ENCODE results near the gene PFKFB4.
"Not testable (repeated sequence)": the region's sequence is repeated elsewhere in the genome, so short reads cannot be mapped to it uniquely, and the experiment has no call there.

Gene PFKFB4

GRCh38 chr3:48524970-48525369 is 31.6 kb downstream of the PFKFB4 start:
- no peak for DNase-seq

GRCh38 chr3:48521635-48522034 is 35.0 kb downstream of the PFKFB4 start:
- DNase-seq, result no peak

- no peak for DNase-seq
These were observed 37.3 kb downstream of the PFKFB4 start for GRCh38 chr3:48519277-48519643.

DNA sequence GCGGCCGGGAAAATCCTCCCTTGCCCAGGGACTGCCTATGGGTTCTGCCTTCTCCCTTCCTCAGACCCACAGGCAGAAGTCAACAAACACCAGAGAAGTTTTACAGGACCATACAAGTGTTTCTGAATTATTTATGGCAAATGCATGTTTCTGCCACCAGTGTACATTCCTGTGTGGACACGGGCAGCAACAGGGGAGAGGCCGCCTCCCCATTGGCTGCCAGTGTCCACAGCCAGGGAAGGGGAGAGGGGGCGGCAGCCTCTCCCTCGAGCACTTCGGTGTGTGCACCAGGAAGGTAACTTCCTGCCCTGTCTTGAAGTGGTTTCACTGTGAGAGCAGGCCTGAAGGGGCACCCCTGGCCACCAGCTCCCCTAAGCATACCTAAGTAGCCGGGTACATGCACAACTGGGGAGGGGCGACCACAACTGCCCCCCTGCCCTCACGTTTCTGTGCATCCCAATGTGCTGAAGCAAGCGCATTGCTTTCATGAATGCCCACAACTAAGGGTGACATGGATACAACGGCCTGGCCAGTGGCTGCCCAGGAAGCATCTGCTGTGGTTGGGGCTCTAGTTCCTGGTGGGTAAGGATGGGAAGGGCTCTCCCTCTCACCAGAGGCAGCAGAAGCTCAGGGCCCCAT is 37.8 kb downstream of the PFKFB4 start:
- DNase-seq, result no peak

- no peak for DNase-seq
These were observed 38.5 kb downstream of the PFKFB4 start for GRCh38 chr3:48518069-48518468.

GRCh38 chr3:48516571-48516970 is 40.0 kb downstream of the PFKFB4 start:
- DNase-seq, result no peak

DNA sequence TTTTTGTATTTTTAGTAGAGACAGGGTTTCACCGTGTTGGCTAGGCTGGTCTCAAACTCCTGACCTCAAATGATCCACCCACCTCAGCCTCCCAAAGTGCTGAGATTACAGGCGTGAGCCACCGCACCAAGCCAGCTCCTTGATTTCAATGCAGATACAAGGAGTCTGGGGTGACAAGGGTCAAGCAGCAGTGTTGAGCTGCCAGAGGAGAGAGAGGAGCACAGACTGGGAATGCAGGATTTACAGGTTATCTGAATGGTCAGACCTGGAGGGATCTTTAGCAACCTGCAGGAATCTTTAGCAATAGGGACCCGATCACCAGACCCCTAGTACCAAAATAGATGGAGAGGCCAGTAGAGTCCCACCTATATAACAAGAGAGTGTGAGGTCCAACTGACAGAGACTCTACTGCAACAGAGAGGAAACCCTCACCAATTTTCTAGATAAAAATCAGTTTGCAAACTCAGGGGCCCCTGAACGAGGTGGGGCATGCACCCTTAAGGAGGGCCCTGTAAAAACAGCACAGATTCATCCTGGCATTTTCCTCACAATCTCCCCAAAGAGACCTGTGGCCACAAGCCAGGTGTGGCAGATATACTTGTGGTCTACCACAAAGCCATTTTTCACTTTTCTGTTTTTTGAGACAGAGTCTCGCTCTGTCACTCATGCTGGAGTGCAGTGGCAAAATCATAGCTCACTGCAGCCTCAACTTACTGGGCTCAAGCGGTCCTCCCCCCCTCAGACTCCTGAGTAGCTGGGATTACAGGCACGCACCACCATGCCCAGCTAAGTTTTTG is 42.0 kb downstream of the PFKFB4 start:
- no peak for DNase-seq

DNA sequence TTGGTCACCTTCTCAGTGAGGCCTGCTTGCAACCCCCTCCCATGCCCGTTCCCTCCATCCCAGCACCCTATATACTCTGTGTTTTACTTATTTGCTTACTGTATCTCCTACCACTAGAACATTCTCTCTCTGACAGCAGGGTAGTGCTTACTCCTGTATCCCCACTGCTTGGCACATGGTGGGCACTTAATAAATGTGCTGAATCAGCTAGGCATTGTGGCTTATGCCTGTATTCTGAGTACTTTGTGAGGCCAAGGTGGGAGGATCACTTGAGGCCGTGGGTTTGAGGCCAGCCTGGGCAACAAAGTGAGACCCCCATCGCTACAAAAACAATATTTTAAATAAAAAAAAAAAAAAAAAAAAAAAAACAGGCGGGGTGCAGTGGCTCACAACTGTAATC is 45.1 kb downstream of the PFKFB4 start:
- no peak for DNase-seq

- DNase-seq, result no peak
These were observed 49.1 kb downstream of the PFKFB4 start for GRCh38 chr3:48507256-48508061.

GRCh38 chr3:48505968-48506504 is 50.6 kb downstream of the PFKFB4 start:
- no peak for DNase-seq

GRCh38 chr3:48505146-48505545 is 51.5 kb downstream of the PFKFB4 start:
- DNase-seq, result no peak

DNA sequence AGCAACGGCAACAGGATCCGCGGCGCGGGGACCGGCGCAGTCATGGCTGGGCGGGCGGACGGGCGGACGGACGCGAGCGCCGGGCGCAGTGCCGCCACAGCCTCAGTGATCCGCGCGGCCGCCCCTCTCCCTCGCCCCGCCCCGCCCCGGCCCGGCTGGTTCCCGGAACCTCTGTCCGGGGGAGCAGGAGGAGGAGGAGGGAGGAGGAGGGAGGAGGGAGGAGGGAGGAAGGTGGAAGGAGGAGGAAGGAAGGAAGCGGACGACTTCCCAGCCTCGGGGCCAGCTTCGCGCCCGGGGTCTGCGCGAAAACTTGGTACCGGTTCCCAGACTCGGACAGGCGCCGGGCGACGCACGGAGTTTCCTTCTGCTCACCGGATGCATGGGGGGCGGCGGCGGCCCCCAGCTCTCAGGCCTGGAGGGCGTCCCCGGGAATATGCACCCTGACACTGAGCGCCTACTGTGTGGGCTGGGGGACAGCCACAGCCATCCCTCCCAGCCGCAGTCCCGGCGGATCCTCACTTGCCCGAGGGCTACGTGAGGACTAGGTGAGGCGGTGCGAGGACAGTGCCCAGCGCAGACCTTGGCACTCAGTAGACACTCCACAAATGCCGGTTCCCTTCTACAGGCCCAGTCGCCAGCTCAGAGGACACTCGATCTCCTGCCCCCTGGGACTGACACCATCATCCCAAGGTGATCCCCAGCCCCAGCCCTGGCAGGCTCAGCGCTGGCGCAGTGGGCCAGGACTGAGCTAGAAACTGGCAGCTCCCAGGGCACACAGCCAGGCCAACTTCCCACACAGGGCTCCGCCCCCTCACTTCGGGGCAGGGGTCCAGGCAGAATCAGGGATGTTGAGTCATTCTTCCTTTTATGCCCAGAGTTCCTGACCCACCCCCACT is 52.3 kb downstream of the PFKFB4 start, which contains the start of gene SHISA5:
Gene SHISA5 (minus strand): TSS at position 124 of the 896 bp plus-strand sequence. CDS start 80 bp downstream, at position 44.
- no peak for DNase-seq

DNA sequence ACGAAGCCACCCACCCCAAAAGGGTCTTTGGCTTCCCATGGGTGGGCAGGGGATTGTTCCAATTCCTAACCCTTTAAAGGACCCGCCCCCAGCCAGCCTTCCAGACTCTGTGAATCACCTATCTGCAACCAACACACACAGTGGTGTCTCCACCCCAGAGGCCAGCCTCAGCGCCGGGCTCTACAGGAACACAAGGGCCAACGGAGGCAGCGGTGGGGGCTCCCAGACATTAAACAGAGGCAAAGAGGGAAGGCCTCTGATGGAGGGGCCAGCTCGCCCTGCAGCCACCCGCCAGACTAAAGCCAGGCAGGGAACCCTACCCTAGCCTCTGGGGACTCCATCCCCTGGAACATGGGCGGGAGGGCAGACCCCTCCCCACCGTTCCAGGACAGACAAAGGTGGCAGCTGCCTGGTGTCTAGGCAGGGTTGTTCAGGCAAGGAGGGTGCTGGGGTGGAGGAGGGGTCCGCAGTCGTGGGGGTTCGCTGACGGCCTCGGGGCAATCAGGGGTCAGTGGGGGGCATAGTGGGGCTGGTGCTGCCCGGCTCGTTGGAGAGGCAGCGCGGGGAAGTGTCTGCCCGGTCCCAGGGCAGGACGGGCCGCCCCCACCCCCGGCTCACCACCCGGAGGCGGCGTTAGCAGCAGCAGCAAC is 53.1 kb downstream of the PFKFB4 start:
- DNase-seq, result no peak

- DNase-seq, result no peak
These were observed 53.9 kb downstream of the PFKFB4 start for GRCh38 chr3:48502728-48503168.

GRCh38 chr3:48502121-48502520 is 54.5 kb downstream of the PFKFB4 start:
- DNase-seq, result no peak

DNA sequence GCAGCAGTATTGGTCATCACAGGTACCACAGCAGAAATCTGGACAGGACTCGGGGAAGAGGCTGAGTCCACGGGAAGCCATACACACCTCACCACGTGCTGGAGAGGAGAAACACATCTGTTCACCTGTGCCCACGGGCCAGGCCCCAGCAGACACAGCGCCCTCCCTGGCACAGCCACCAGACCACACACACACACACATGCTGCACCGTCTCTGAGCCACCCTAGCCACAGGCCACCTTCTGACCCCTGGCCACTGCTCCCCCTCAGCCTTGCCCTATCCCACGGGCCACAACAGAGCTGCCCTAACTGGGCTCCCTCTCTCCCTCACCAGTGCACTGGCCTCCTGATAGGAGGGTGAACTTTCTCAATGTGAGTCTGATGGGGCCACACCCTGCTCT is 55.4 kb downstream of the PFKFB4 start:
- DNase-seq, result no peak

GRCh38 chr3:48500656-48501055 is 55.9 kb downstream of the PFKFB4 start:
- DNase-seq, result no peak

- no peak for DNase-seq
These were observed 63.5 kb downstream of the PFKFB4 start for GRCh38 chr3:48493203-48493501.

- no peak for DNase-seq
These were observed 64.0 kb downstream of the PFKFB4 start for GRCh38 chr3:48492461-48493202.

DNA sequence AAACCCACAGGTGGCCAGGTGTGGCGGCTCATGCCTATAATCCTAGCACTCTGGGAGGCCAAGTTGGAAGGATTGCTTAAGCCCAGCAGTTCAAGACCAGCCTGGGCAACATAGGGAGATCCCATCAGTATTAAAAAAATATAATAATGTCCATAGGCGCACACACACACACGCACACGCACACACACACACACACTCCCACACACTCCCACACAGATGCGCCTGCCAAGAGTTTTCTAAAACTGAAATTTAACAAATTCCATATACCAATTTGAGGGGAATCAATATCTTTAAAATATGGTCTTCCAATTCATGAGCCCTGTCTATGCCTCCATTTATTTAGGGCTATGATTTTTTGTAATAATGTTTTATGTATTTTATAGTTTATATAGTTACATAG is 69.7 kb downstream of the PFKFB4 start:
- no peak for DNase-seq

- not testable (repeated sequence) for DNase-seq
These were observed 73.8 kb downstream of the PFKFB4 start for GRCh38 chr3:48482822-48483221.
